ENCODE measurements around the gene SLC26A6. TPM values are rescaled to one million over a fixed set of nuclear protein-coding genes. Genes with fewer than 3 reads are reported as not detected.
A peak's percentile ranks its signal among the peaks of the same experiment; 100 is the strongest.

SLC26A6 gene
- total and polyA plus RNA-seq, 10 of the 15 experiments (the other 5 are each of a cell fraction or from before 2014, with no cell fraction given), result 2.1 to 24.9 (median 13.3) TPM

DNA sequence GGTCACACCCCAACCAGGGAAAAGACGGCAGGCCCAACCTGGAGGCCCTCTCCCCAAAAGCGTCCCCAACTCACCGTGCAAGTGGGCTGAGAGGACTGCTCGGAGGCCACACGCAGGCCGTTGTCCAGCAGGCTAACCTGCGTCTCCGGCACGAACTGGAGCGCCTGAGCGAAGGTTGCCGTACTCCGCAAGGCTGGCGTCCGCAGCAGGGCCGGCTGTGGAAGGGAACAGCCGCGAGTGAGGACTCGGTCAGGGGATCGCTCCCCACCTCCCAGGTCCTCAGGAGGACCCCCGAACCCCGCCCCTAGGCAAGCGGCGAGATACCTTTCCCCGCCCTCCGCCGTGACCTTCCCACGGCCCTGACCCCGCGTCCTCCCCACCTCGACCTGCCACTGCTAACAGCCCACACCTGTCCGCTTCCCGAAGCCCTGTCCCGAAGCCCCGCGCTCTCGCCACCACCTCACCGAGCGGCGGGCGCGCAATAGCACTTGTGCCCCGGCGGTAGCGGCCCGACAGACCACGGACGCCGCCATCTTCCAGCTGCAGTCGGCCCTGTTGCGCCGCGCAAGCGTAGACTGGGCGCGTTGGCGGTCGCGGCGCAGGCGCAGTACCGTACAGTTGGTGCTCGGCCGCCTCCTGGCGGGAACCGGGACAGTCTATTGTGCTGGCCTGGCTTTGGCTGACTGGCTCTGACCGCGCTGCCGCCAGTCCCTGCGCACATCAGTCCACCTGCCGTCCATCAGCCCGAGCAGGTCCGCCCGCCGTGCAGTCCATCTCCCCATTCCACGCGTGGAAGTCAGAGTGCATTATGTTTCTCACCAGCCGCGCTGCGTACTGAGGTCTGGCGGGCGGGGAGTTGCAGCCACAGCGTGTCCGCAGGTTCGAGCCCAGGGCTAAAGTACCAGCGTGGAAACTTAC is 25.9 kb downstream of the SLC26A6 start, which contains the start of gene UQCRC1 (continued):
- no peak for TF ChIP-seq IKZF2 (IDR thresholded peaks at IDR 0.05)
- no peak for TF ChIP-seq SUPT20H (IDR thresholded peaks at IDR 0.05; ENCODE audit: borderline replicate concordance, control insufficient read depth, low read depth, low read length)
- TF ChIP-seq HCFC1 (IDR thresholded peaks at IDR 0.05; ENCODE audit: low read length), result no peak; the same call in 1 of the 2 replicates
- TF ChIP-seq BHLHE40 (IDR thresholded peaks at IDR 0.05; ENCODE audit: borderline replicate concordance in 1 of 2, low read depth in 2 of 2, low read length in 1 of 2), result peak in 1 of 2 experiments; percentile 48; a peak in 2 of 4 replicates
- no peak for TF ChIP-seq DPF2 (IDR thresholded peaks at IDR 0.05)
- TF ChIP-seq PAX8 (IDR thresholded peaks at IDR 0.05), result no peak
- TF ChIP-seq, protein P1, sequence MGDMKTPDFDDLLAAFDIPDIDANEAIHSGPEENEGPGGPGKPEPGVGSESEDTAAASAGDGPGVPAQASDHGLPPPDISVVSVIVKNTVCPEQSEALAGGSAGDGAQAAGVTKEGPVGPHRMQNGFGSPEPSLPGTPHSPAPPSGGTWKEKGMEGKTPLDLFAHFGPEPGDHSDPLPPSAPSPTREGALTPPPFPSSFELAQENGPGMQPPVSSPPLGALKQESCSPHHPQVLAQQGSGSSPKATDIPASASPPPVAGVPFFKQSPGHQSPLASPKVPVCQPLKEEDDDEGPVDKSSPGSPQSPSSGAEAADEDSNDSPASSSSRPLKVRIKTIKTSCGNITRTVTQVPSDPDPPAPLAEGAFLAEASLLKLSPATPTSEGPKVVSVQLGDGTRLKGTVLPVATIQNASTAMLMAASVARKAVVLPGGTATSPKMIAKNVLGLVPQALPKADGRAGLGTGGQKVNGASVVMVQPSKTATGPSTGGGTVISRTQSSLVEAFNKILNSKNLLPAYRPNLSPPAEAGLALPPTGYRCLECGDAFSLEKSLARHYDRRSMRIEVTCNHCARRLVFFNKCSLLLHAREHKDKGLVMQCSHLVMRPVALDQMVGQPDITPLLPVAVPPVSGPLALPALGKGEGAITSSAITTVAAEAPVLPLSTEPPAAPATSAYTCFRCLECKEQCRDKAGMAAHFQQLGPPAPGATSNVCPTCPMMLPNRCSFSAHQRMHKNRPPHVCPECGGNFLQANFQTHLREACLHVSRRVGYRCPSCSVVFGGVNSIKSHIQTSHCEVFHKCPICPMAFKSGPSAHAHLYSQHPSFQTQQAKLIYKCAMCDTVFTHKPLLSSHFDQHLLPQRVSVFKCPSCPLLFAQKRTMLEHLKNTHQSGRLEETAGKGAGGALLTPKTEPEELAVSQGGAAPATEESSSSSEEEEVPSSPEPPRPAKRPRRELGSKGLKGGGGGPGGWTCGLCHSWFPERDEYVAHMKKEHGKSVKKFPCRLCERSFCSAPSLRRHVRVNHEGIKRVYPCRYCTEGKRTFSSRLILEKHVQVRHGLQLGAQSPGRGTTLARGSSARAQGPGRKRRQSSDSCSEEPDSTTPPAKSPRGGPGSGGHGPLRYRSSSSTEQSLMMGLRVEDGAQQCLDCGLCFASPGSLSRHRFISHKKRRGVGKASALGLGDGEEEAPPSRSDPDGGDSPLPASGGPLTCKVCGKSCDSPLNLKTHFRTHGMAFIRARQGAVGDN (IDR thresholded peaks at IDR 0.05), result no peak
- no peak for TF ChIP-seq NFYA (IDR thresholded peaks at IDR 0.05; ENCODE audit: borderline replicate concordance, low read depth, low read length)
- TF ChIP-seq BACH1 (IDR thresholded peaks at IDR 0.05; ENCODE audit: borderline replicate concordance), result no peak; the same call in 1 of the 2 replicates
- peak; percentile 98 for TF ChIP-seq YY1 (IDR thresholded peaks at IDR 0.05; ENCODE audit: low read depth, low read length)
- peak; percentile 57 for TF ChIP-seq SMC3 (IDR thresholded peaks at IDR 0.05; ENCODE audit: borderline replicate concordance, low read length)
- TF ChIP-seq NR2F1 (conservative IDR thresholded peaks at IDR 0.05), result peak; percentile 96
- TF ChIP-seq, protein P2, sequence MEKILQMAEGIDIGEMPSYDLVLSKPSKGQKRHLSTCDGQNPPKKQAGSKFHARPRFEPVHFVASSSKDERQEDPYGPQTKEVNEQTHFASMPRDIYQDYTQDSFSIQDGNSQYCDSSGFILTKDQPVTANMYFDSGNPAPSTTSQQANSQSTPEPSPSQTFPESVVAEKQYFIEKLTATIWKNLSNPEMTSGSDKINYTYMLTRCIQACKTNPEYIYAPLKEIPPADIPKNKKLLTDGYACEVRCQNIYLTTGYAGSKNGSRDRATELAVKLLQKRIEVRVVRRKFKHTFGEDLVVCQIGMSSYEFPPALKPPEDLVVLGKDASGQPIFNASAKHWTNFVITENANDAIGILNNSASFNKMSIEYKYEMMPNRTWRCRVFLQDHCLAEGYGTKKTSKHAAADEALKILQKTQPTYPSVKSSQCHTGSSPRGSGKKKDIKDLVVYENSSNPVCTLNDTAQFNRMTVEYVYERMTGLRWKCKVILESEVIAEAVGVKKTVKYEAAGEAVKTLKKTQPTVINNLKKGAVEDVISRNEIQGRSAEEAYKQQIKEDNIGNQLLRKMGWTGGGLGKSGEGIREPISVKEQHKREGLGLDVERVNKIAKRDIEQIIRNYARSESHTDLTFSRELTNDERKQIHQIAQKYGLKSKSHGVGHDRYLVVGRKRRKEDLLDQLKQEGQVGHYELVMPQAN (conservative IDR thresholded peaks at IDR 0.05), result peak; percentile 4; the same call in 1 of the 2 replicates
- no peak for TF ChIP-seq ATF7 (IDR thresholded peaks at IDR 0.05; ENCODE audit: low read depth)
- TF ChIP-seq, protein P3, sequence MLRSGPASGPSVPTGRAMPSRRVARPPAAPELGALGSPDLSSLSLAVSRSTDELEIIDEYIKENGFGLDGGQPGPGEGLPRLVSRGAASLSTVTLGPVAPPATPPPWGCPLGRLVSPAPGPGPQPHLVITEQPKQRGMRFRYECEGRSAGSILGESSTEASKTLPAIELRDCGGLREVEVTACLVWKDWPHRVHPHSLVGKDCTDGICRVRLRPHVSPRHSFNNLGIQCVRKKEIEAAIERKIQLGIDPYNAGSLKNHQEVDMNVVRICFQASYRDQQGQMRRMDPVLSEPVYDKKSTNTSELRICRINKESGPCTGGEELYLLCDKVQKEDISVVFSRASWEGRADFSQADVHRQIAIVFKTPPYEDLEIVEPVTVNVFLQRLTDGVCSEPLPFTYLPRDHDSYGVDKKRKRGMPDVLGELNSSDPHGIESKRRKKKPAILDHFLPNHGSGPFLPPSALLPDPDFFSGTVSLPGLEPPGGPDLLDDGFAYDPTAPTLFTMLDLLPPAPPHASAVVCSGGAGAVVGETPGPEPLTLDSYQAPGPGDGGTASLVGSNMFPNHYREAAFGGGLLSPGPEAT (IDR thresholded peaks at IDR 0.05; ENCODE audit: low read depth), result peak; percentile 57; the same call in 1 of the 2 replicates
- TF ChIP-seq ASH2L (IDR thresholded peaks at IDR 0.05; ENCODE audit: borderline replicate concordance, low read depth), result no peak
- TF ChIP-seq RB1 (IDR thresholded peaks at IDR 0.05; ENCODE audit: borderline replicate concordance), result peak; percentile 91; the same call in 1 of the 2 replicates
- TF ChIP-seq, protein P4, sequence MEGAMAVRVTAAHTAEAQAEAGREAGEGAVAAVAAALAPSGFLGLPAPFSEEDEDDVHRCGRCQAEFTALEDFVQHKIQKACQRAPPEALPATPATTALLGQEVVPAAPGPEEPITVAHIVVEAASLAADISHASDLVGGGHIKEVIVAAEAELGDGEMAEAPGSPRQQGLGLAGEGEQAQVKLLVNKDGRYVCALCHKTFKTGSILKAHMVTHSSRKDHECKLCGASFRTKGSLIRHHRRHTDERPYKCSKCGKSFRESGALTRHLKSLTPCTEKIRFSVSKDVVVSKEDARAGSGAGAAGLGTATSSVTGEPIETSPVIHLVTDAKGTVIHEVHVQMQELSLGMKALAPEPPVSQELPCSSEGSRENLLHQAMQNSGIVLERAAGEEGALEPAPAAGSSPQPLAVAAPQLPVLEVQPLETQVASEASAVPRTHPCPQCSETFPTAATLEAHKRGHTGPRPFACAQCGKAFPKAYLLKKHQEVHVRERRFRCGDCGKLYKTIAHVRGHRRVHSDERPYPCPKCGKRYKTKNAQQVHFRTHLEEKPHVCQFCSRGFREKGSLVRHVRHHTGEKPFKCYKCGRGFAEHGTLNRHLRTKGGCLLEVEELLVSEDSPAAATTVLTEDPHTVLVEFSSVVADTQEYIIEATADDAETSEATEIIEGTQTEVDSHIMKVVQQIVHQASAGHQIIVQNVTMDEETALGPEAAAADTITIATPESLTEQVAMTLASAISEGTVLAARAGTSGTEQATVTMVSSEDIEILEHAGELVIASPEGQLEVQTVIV (IDR thresholded peaks at IDR 0.05; ENCODE audit: borderline replicate concordance, partially characterized antibody), result no peak
